Hematopoietic multipotent progenitor cell treated with erythropoietin and hydrocortisone succinate and interleukin-3 and kit ligand, for 6 days (in vitro differentiated cells): Measurements from ENCODE around the gene RGS7.
"Not testable (repeated sequence)": the region's sequence is repeated elsewhere in the genome, so short reads cannot be mapped to it uniquely, and the experiment has no call there.

ENCODE experiments used
- DNase-seq: peaks from one replicate; pipeline ENCODE4 v3.0.0-alpha.2; 2015

The RGS7 gene

GRCh38 chr1:241270016-241270415 lies 87.0 kb downstream of the RGS7 start:
- no peak for DNase-seq

GRCh38 chr1:241269116-241269515 lies 87.9 kb downstream of the RGS7 start:
- DNase-seq = no peak

GRCh38 chr1:241266121-241266520 lies 90.9 kb downstream of the RGS7 start:
- DNase-seq = no peak

GRCh38 chr1:241265428-241265827 lies 91.6 kb downstream of the RGS7 start:
- no peak for DNase-seq

GRCh38 chr1:241263346-241263745 lies 93.7 kb downstream of the RGS7 start:
- DNase-seq = no peak

GRCh38 chr1:241253471-241253870 lies 103.5 kb downstream of the RGS7 start:
- no peak for DNase-seq

GRCh38 chr1:241250465-241250864 lies 106.5 kb downstream of the RGS7 start:
- DNase-seq = no peak

GRCh38 chr1:241240069-241240468 lies 116.9 kb downstream of the RGS7 start:
- no peak for DNase-seq

- no peak for DNase-seq
Observed at GRCh38 chr1:241237873-241238272, 119.1 kb downstream of the RGS7 start.

- no peak for DNase-seq
Observed at GRCh38 chr1:241235256-241235897, 121.6 kb downstream of the RGS7 start.

GRCh38 chr1:241229711-241230110 lies 127.3 kb downstream of the RGS7 start:
- no peak for DNase-seq

GRCh38 chr1:241229216-241229615 lies 127.8 kb downstream of the RGS7 start:
- DNase-seq = no peak

- no peak for DNase-seq
Observed at GRCh38 chr1:241228339-241228738, 128.7 kb downstream of the RGS7 start.

GRCh38 chr1:241225741-241226140 lies 131.3 kb downstream of the RGS7 start:
- DNase-seq = no peak

GRCh38 chr1:241224189-241224588 lies 132.8 kb downstream of the RGS7 start:
- DNase-seq = not testable (repeated sequence)

GRCh38 chr1:241222813-241223212 lies 134.2 kb downstream of the RGS7 start:
- DNase-seq = not testable (repeated sequence)

GRCh38 chr1:241221319-241221718 lies 135.7 kb downstream of the RGS7 start:
- DNase-seq = no peak

GRCh38 chr1:241220913-241221312 lies 136.1 kb downstream of the RGS7 start:
- not testable (repeated sequence) for DNase-seq

- DNase-seq = no peak
Observed at GRCh38 chr1:241219449-241219848, 137.6 kb downstream of the RGS7 start.

- DNase-seq = no peak
Observed at GRCh38 chr1:241217516-241217915, 139.5 kb downstream of the RGS7 start.

- no peak for DNase-seq
Observed at GRCh38 chr1:241215683-241216082, 141.3 kb downstream of the RGS7 start.

- DNase-seq = no peak
Observed at GRCh38 chr1:241215203-241215602, 141.8 kb downstream of the RGS7 start.

- DNase-seq = no peak
Observed at GRCh38 chr1:241213139-241213538, 143.9 kb downstream of the RGS7 start.

- DNase-seq = no peak
Observed at GRCh38 chr1:241212628-241213027, 144.4 kb downstream of the RGS7 start.

- no peak for DNase-seq
Observed at GRCh38 chr1:241208910-241209379, 148.1 kb downstream of the RGS7 start.
